GM18867 (cell line): ENCODE measurements around the gene PNPLA7.
"Not testable (repeated sequence)": the region's sequence is repeated elsewhere in the genome, so short reads cannot be mapped to it uniquely, and the experiment has no call there.

ENCODE experiments used
- ATAC-seq: cut with Tn5 transposase; IDR thresholded peaks from one replicate; pipeline ENCODE4 v1.9.1; 2021; ENCODE audit warnings: mild to moderate bottlenecking, moderate library complexity; ENCODE audit not compliant: unreplicated experiment

The PNPLA7 gene

DNA sequence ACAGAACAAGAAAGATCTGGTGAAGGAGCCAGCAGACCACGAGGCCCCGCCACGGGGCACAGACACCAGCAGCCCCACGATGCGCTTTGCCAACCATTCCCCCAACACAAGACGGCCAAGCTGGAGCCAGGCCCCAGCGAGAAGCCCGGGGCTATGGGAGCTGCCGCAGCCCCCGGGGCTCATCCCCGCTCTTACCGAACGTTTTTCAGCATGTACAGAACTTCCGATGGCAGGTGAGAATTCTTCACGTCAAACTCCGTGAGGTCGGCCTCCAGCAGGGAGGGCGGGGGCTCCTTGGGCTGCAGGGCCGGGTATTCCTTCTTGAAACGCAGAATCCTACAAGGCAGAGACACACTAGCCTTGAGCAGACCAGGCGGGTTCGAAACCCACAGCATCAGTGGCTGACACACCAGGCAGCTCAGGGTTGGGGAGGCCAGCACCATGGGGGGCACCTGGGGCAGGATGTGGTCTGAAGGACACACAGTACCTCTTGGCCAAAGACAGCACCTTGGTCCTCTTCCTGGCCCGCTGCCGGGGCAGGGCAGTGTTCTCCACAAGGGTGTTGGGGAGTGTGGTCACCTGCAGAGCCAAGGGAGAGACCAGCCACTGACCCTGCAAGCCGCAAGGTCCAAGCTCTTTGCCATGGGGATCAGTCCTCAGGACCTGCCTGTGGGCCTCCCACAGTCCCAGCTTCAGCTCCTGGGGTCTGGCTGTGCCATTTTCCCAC, 6.8 kb downstream of the PNPLA7 start:
- ATAC-seq = no peak

DNA sequence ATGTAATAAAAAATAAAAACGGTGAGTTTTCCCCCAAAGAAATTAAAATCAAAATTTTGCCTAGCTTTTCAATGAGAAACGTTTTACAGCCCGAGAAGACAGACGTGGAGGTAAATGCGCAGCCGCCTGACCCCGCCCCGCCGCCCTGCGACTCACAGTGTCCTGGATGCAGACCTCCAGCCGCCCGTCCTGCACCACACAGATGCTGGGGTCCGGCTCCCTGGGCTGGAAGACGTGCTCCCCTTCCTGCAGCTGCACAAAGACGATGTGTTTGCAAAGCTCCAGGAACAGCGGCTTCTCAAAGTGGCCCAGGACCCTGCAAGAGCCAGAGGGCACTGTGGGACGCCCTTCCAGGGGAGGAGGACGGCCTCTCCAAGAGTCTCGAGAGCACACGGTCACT, 7.7 kb downstream of the PNPLA7 start:
- ATAC-seq = no peak

DNA sequence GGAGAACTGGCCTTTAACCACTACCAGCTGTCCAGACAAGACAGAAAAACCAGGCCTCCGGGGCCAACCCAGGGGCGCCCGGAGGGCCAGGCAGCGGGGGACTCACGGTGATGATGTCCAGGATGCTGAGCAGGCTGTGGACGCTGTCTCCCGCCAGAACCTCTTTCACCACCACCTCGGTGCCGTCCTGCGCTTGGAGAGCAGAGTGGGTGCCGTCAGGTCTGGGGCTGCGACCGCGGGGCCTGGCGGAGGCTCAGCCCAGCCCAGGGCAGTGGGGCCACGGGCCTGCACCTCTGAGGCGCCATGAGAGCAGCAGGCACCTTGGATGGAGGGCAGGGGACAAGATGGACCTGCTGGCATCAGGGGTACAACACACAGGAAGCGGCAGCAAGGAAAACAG, 9.7 kb downstream of the PNPLA7 start:
- no peak for ATAC-seq

GRCh38 chr9:137538058-137538457, 12.1 kb downstream of the PNPLA7 start:
- ATAC-seq = no peak

DNA sequence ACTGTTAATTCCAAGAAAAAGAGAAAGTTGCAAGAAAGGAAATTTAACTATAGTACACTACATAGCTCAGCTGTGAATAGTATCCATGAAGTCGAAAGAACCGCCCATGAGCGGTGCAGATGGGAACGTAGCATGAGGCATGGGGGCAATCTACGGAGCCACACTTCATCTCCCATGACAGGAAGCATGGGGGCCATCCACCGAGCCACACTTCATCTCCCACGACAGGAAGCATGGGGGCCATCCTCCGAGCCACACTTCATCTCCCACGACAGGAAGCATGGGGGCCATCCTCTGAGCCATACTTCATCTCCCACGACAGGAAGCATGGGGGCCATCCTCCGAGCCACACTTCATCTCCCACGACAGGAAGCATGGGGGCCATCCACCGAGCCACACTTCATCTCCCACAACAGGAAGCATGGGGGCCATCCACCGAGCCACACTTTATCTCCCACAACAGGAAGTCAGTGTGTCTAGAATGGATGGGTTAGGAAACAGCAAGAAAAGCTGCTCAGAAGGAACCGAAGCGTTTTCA, 13.5 kb downstream of the PNPLA7 start:
- not testable (repeated sequence) for ATAC-seq

- ATAC-seq = no peak
Observed at GRCh38 chr9:137535120-137535428, 15.1 kb downstream of the PNPLA7 start.

- ATAC-seq = no peak
Observed at GRCh38 chr9:137534256-137535119, 15.7 kb downstream of the PNPLA7 start.

DNA sequence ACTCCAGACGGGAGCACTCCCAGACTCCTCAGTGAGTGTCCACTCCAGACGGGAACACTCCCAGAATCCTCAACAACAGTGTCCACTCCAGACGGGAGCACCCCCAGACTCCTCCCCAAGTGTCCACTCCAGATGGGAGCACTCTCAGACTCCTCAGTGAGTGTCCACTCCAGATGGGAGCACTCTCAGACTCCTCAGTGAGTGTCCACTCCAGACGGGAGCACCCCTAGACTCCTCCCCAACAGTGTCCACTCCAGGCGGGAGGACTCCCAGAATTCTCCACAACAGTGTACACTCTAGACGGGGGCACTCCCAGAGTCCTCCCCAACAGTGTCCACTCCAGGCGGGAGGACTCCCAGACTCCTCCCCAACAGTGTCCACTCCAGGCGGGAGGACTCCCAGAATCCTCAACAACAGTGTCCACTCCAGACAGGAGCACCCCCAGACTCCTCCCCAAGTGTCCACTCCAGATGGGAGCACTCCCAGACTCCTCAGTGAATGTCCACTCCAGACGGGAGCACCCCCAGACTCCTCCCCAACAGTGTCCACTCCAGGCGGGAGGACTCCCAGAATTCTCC, 17.2 kb downstream of the PNPLA7 start:
- ATAC-seq = not testable (repeated sequence)

DNA sequence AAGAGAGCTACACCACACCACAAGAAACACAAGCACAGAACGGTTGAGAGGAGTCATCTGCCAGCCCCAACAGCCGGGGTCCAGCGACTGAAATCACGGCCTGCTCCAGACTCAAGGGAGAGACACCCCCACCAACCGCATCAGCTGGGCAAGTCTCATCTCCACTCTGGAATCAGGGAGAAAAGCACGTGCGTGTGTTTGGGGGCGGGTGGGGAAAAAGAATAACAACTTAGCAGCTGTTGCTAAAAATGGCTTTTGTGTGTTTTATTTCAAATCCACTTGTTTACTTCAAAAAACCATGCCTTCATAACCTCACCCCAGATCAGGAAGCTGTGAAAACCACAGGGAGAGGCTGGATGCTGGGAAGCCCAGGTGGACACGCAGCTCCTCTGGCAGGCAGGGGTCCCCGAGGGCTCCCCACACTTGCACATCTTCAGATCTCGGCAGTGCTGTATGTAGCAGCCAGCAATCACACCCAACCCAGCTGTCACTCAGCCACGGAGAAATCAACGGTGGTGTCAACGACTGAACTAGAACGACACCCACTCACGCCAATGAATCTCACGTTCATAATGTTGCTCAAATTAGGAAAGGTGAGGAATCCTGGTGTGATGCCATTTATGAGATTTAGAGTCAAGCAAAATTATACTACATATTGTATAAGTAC, 19.0 kb downstream of the PNPLA7 start:
- ATAC-seq = no peak

GRCh38 chr9:137530331-137530730, 19.9 kb downstream of the PNPLA7 start:
- ATAC-seq = no peak

DNA sequence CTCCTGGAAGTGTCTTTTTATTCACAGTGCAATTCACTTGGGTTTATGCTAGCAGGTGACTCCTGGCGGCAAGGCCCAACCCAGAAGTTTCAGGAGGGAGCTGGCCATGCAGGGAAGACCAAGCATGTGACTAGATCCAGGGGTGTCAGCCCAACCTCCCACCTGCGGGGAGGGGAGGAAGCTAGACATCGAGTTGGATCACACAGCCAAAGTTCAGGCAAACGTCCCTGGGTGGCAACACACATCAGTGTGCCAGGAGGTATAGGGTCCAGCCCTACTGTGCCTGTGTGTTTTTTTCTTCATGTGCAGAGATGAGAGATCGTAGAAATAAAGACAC, 25.3 kb downstream of the PNPLA7 start:
- no peak for ATAC-seq

GRCh38 chr9:137524161-137524980, 25.8 kb downstream of the PNPLA7 start:
- ATAC-seq = no peak

DNA sequence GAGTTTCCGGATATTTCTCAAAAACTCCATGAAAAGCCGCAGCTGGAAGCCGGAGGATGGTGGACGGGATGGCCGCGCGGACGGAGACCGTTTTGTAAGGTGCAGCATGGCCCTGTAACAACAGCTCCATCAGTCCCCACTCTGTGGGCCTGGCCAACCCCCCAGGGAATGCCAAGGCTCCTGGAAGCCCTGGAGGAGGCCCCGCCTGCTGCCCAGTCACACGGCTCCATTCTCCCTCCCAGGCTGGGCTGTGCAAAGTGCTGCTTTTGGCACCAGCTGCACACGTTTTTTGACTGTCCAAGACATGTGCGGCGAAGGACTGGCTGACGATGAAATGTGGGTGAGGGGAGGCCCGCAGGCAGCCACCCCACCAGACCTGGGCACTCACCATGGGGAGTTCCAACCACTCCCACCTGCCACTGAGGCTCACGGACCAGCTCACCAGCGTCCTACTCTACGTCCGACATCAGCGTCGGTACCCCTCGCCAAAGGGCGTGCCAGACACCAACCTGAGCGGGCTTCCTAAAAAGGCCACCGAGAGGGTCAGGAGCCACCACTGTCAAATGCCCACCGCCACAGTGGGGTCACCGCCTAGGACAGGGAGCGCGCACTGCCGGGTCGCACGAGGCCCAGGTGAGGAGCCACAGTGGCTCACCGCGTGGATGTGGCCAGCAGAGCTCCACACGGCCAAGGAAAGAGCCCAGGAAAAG, 27.3 kb downstream of the PNPLA7 start:
- ATAC-seq = no peak

DNA sequence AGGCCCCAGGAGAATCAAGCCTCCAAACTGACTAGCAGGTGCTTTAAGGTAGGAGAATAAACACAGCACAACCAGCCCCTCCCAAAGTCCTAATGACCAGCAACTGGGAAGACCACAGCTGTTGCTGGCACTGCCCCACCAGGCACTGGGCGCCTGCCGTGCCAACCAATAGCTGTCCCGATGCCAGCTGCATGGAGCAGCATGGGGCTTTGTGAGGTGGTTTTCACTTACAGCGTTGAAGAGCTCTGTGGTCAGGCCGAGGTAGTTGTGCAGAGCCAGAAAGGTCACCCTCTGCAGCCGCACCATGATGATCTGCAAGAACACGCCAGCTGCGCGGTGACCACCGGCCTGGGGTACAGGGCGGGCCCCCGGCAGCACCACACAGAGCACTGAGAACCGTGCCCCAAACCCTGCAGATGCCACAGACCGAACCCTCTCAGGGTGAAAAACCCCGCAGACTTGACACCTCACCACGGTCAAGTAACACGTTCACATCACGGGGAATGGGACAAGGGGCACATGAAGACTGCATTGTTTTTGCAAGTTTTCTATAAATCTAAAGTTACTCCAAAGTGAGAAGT, 28.7 kb downstream of the PNPLA7 start:
- no peak for ATAC-seq

GRCh38 chr9:137520614-137521404, 29.4 kb downstream of the PNPLA7 start:
- ATAC-seq = no peak

DNA sequence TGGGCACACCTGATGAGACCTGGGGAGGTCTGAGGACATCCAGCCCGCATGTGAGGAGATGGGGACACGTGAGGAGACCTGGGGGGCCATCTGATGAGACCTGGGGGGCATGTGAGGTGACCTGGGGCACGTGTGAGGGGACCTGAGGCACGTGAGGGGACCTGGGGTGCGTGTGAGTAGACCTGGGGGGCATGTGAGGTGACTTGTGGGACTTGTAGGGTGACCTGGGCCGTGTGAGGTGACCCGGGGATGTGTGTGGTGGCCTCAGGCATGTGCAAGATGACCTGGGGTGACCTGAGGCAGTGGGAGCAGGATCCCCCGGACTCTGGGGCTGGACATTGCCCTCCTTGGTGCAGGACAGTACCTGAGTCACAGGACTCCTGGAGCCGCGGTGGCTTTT, 30.6 kb downstream of the PNPLA7 start:
- no peak for ATAC-seq

GRCh38 chr9:137518661-137519459, 31.3 kb downstream of the PNPLA7 start:
- not testable (repeated sequence) for ATAC-seq
